ENCODE measurements around the gene EFNA3. TPM values are rescaled to one million over a fixed set of nuclear protein-coding genes. Genes with fewer than 3 reads are reported as not detected.
A peak's percentile ranks its signal among the peaks of the same experiment; 100 is the strongest.

Gene EFNA3
- total and polyA plus RNA-seq, 2 experiments from 2014 or later, result 10.3 to 13.6 TPM

GRCh38 chr1:155110381-155110780 is 31.7 kb downstream of the EFNA3 start (continued):
- TF ChIP-seq EZH2 (IDR thresholded peaks at IDR 0.05; ENCODE audit: low read depth, unreplicated experiment) (no peak), EZH2phosphoT487 (IDR thresholded peaks at IDR 0.05; ENCODE audit: unreplicated experiment) (no peak), STAT1 (IDR thresholded peaks at IDR 0.05; ENCODE audit: unreplicated experiment) (no peak), ZNF331 (CRISPR knock-in tag; IDR thresholded peaks at IDR 0.05; ENCODE audit: low read depth) (no peak)
- TF ChIP-seq, protein P1, sequence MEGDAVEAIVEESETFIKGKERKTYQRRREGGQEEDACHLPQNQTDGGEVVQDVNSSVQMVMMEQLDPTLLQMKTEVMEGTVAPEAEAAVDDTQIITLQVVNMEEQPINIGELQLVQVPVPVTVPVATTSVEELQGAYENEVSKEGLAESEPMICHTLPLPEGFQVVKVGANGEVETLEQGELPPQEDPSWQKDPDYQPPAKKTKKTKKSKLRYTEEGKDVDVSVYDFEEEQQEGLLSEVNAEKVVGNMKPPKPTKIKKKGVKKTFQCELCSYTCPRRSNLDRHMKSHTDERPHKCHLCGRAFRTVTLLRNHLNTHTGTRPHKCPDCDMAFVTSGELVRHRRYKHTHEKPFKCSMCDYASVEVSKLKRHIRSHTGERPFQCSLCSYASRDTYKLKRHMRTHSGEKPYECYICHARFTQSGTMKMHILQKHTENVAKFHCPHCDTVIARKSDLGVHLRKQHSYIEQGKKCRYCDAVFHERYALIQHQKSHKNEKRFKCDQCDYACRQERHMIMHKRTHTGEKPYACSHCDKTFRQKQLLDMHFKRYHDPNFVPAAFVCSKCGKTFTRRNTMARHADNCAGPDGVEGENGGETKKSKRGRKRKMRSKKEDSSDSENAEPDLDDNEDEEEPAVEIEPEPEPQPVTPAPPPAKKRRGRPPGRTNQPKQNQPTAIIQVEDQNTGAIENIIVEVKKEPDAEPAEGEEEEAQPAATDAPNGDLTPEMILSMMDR (conservative IDR thresholded peaks at IDR 0.05; ENCODE audit: low read depth in 2 of 2), result no peak

GRCh38 chr1:155110826-155111225 is 32.2 kb downstream of the EFNA3 start:
- 0 out of 3 replicates have a peak, but pooled peaks cover 2% of the 10 kb centered on the region for H3K4me1 Mint-ChIP-seq
- TF ChIP-seq POLR2AphosphoS5 (IDR thresholded peaks at IDR 0.05; ENCODE audit: low read depth), result no peak
- TF ChIP-seq CREB1 (CRISPR knock-in tag; IDR thresholded peaks at IDR 0.05; ENCODE audit: low read depth), result no peak
- H3K27me3 Mint-ChIP-seq (ENCODE audit: insufficient read depth, low read depth, poor library complexity), result peaks cover 4% of the 10 kb centered on the region
- H3K4me1 ChIP-seq (ENCODE audit: insufficient read depth), result no peaks in the 10 kb centered on the region; the same call in 1 of the 2 replicates
- H3K36me3 Mint-ChIP-seq (ENCODE audit: low read depth), result no peaks in the 10 kb centered on the region
- H3K4me3 Mint-ChIP-seq, result no peak overlapping the region
- no peaks in the 10 kb centered on the region for H3K9me3 Mint-ChIP-seq
- no peak overlapping the region for H3K4me3 ChIP-seq
- no peaks in the 10 kb centered on the region for H3K27me3 ChIP-seq (ENCODE audit: insufficient read depth)
- DNase-seq (ENCODE audit: low spot score), result no peak
- no peak overlapping the region for H3K4me2 ChIP-seq
- no peak overlapping the region for H2AFZ ChIP-seq
- H3K9me2 ChIP-seq (ENCODE audit: insufficient read depth), result no peaks in the 10 kb centered on the region
- no peak overlapping the region for H3K27ac Mint-ChIP-seq
- H3F3A ChIP-seq (replicated peaks; ENCODE audit: low read depth), result 0 out of 2 replicates have a peak, but pooled peaks cover 3% of the 10 kb centered on the region
- H3K36me3 ChIP-seq (ENCODE audit: insufficient read depth), result no peaks in the 10 kb centered on the region
- H4K20me1 ChIP-seq (replicated peaks; ENCODE audit: insufficient read depth), result no peaks in the 10 kb centered on the region
- H3K79me2 ChIP-seq (replicated peaks; ENCODE audit: insufficient read depth), result no peaks in the 10 kb centered on the region
- H3K27ac ChIP-seq (ENCODE audit: low read depth), result no peak overlapping the region
- no peak for ATAC-seq

- Mint-ChIP-seq H3K27ac (no peak overlapping the region), H3K4me3 (no peak overlapping the region), H3K4me1 (0 out of 3 replicates have a peak, but pooled peaks cover 2% of the 10 kb centered on the region), H3K27me3 (ENCODE audit: insufficient read depth, low read depth, poor library complexity) (peaks cover 9% of the 10 kb centered on the region), H3K9me3 (no peaks in the 10 kb centered on the region), H3K36me3 (ENCODE audit: low read depth) (no peaks in the 10 kb centered on the region)
- no peak overlapping the region for H3K27ac ChIP-seq (ENCODE audit: low read depth)
- DNase-seq (ENCODE audit: low spot score) (no peak), ATAC-seq (no peak)
- no peaks in the 10 kb centered on the region for H3K9me2 ChIP-seq (ENCODE audit: insufficient read depth)
- no peaks in the 10 kb centered on the region for H3K36me3 ChIP-seq (ENCODE audit: insufficient read depth)
- no peaks in the 10 kb centered on the region for H4K20me1 ChIP-seq (replicated peaks; ENCODE audit: insufficient read depth)
- no peaks in the 10 kb centered on the region for H3K27me3 ChIP-seq (ENCODE audit: insufficient read depth)
- H3F3A ChIP-seq (replicated peaks; ENCODE audit: low read depth), result 0 out of 2 replicates have a peak, but pooled peaks cover 3% of the 10 kb centered on the region
- peak overlapping the region; percentile 66 for H2AFZ ChIP-seq
- H3K4me3 ChIP-seq, result no peak overlapping the region
- H3K79me2 ChIP-seq (replicated peaks; ENCODE audit: insufficient read depth), result no peaks in the 10 kb centered on the region
- peaks cover 4% of the 10 kb centered on the region; the same call in 1 of the 2 replicates for H3K4me1 ChIP-seq (ENCODE audit: insufficient read depth)
- H3K4me2 ChIP-seq, result no peak overlapping the region
- TF ChIP-seq CREB1 (CRISPR knock-in tag; IDR thresholded peaks at IDR 0.05; ENCODE audit: low read depth) (no peak), ETS1 (IDR thresholded peaks at IDR 0.05) (no peak), ZNF331 (CRISPR knock-in tag; IDR thresholded peaks at IDR 0.05; ENCODE audit: low read depth) (no peak), EZH2phosphoT487 (IDR thresholded peaks at IDR 0.05; ENCODE audit: unreplicated experiment) (no peak), ZNF114 (CRISPR knock-in tag; IDR thresholded peaks at IDR 0.05) (no peak), STAT1 (IDR thresholded peaks at IDR 0.05; ENCODE audit: unreplicated experiment) (no peak), EZH2 (IDR thresholded peaks at IDR 0.05; ENCODE audit: low read depth, unreplicated experiment) (no peak)
- TF ChIP-seq, protein P1 (conservative IDR thresholded peaks at IDR 0.05; ENCODE audit: low read depth in 2 of 2), result no peak
- TF ChIP-seq, protein P2, sequence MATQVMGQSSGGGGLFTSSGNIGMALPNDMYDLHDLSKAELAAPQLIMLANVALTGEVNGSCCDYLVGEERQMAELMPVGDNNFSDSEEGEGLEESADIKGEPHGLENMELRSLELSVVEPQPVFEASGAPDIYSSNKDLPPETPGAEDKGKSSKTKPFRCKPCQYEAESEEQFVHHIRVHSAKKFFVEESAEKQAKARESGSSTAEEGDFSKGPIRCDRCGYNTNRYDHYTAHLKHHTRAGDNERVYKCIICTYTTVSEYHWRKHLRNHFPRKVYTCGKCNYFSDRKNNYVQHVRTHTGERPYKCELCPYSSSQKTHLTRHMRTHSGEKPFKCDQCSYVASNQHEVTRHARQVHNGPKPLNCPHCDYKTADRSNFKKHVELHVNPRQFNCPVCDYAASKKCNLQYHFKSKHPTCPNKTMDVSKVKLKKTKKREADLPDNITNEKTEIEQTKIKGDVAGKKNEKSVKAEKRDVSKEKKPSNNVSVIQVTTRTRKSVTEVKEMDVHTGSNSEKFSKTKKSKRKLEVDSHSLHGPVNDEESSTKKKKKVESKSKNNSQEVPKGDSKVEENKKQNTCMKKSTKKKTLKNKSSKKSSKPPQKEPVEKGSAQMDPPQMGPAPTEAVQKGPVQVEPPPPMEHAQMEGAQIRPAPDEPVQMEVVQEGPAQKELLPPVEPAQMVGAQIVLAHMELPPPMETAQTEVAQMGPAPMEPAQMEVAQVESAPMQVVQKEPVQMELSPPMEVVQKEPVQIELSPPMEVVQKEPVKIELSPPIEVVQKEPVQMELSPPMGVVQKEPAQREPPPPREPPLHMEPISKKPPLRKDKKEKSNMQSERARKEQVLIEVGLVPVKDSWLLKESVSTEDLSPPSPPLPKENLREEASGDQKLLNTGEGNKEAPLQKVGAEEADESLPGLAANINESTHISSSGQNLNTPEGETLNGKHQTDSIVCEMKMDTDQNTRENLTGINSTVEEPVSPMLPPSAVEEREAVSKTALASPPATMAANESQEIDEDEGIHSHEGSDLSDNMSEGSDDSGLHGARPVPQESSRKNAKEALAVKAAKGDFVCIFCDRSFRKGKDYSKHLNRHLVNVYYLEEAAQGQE (IDR thresholded peaks at IDR 0.05; ENCODE audit: unreplicated experiment), result no peak
Measured at GRCh38 chr1:155113450-155113980, 34.9 kb downstream of the EFNA3 start.
